Fibroblast of skin of back (primary cell): ENCODE measurements around the gene NWD2.
"Not testable (repeated sequence)": the region's sequence is repeated elsewhere in the genome, so short reads cannot be mapped to it uniquely, and the experiment has no call there.

Source experiments
- DNase-seq: peaks from one replicate; pipeline ENCODE4 v3.0.0-alpha.2; 2013

Gene NWD2

DNA sequence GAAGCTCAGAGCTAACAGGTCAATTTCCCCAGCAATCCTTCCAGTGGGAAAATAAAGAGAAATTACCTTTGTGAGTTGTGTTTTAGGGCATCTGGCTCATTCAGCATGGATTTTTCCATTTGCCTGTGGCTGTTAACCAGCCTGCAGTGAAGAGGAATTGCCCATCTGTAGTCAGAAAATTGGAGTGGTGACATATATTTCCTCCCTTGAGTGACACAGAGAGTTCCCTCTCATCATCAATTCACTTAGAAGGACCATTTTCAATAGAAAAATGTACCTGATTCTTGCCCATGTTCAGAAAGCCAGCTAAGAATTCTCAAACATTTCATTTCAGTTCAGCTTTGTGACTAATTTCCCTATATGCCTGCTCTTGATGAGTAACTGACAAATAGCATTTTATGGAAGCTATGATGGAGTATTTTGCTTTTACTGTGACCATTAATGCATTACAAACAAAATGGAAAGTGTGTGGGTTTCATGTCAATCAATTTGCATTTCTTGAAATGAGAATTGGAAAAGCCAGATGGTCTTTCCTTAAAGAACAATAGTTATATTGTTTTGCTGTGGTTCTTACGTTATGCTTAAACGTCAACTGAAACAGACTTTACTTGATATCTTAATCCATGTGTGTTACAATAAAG lies 155.8 kb downstream of the NWD2 start:
- DNase-seq: no peak

DNA sequence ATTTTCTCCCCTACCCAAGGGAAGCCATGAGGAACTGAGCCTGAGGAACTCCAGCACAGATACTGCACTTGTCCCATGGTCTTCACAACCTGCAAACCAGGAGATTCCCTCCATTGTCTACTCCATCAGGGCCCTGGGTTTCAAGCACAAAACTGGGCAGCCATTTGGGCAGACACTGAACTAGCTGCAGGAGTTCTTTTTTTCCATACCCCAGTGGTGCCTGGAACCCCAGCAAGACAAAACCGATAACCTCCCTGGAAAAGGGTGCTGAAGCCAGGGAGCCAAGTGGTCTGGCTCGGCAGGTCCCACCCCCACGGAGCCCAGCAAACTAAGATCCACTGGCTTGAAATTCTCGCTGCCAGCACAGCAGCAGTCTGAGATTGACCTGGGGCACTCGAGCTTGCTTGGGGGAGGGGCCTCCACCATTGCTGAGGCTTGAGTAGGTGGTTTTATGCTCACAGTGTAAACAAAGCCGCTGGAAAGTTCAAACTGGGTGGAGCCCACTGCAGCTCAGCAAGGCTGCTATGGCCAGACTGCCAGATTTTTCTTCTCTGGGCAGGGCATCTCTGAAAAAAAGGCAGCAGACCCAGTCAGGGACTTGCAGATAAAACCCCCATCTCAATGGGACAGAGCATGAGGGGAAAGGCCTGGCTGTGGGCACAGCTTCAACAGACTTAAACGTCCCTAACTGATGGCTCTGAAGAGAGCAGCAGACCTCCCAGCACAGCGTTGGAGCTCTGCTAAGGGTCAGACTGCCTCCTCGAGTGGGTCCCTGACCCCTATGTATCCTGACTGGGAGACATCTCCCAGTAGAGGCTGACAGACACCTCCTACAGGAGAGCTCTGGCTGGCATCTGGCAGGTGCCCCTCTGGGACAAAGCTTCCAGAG lies 163.6 kb downstream of the NWD2 start:
- not testable (repeated sequence) for DNase-seq

DNA sequence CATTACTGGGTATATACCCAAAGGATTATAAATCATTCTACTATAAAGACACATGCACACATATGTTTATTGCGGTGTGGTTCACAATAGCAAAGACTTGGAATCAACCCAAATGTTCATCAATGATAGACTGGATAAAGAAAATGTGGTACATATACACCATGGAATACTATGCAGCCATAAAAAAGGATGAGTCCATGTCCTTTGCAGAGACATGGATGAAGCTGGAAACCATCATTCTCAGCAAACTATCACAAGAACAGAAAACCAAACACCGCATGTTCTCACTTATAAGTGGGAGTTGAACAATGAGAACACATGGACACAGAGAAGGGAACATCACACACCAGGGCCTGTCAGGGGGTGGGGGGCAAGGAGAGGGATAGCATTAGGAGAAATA lies 169.1 kb downstream of the NWD2 start:
- not testable (repeated sequence) for DNase-seq

DNA sequence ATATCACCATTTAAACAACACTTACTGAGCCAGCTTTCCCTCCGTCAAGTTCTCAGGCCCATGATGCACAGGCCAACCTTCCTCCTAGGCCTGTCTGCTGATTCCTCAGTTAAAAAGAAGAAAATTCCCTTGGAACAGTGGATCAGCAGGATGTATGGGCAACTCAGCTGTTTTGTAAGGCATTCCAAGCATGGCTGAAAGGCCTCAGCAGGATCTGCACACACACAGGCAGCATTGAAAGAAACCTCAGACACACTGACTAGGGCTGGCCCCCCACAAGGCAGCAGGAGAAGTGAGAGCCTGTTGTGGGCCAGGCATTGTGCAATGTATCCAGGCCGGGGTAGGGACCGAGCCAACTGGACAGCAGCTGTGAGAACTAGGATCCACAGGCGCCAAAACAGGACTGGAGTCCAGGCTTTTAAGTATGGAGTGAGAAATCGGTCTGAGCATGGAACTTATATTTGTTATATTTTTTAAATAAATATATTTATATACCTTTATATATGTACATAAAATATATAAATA lies 171.4 kb downstream of the NWD2 start:
- DNase-seq: no peak

DNA sequence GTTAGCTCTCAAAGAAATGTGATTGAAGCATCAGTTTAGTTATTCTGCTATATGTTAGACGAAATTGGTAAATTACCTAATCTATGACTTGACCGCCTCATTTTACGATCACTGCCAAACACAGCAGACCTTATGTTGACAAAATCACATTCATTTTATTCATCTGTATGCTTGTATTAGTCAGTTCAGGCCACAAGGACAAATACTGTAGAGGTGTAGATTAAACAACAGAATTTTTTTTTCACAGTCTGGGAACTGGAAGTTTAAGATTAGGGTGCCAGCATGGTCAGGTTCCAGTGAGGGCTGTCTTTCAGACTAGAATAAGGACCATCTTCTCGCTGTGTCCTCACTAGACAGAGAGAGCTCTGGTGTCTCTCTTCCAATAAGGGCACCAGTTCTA lies 177.1 kb downstream of the NWD2 start:
- DNase-seq: no peak

DNA sequence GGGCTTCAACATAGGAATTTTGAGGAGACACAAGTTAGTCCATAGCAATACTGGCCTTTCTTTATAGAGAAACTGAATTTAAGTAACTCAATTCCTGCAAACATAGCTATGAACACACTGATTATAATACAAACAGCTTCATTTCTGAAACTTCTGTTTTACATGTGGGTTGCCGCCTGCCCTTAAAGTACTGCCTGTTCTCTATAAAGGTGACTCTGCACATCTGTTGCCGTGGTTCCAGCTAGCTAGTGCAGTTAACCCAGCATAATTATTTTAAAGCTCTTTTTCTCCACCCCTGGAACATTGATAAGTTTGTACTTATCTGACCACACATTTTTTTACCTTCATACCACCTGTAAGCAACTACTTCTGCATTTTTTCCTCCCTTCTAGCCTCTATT lies 177.6 kb downstream of the NWD2 start:
- DNase-seq: no peak

DNA sequence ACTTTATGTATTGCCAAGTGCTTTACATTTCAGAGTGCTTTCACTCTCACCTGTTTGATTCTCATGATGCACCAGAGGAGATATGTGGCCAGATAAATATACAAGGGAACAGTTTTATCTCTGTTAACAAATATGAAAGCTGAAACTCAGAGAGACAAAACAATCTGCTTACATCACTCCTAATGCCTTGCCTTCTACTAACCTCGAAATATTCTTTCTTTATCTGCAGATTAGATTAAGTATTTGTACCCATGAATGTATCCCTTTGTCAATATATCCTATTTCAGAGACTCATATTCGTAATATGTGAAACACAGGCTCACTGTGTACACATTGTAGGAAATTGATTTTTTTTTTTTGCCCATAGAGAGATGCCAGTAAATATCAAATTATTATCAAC lies 178.1 kb downstream of the NWD2 start:
- no peak for DNase-seq

DNA sequence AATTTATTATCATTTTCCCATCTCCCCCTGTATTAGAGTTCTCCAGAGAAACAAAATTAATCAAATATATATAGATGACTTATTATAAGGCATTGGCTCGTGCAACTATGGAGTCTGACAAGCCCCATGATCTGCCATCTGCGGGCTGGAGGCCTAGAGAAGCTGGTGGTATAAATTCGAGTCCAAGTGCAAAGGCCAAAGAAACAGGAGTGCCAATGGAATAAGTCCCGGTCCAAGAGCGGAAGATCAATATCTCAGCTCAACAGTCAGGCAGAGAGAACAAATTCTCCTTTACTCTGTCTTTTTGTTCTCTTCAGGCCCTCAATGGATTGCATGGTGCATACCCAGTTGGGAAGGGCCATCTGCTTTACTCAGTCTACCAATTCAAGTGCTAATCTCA lies 178.8 kb downstream of the NWD2 start:
- DNase-seq: no peak

DNA sequence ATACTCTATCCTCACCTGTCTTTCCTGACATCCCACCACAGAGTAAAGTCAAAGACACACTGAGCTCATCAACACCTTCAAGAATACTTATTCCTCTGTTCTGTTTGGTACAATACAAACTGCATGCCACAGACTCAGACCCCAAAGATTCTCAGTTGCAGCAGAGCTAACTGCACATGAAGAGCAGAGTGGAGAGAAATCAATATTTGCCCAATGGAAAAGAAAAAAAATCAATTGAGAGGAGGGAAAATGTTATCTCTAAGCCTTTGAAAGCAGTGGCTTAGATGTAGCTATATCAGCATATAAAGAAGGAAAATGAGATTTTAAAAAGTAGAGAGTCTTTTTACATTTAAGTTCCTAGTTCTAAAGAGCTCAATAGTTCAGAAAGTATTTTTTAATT lies 180.2 kb downstream of the NWD2 start:
- DNase-seq: no peak

DNA sequence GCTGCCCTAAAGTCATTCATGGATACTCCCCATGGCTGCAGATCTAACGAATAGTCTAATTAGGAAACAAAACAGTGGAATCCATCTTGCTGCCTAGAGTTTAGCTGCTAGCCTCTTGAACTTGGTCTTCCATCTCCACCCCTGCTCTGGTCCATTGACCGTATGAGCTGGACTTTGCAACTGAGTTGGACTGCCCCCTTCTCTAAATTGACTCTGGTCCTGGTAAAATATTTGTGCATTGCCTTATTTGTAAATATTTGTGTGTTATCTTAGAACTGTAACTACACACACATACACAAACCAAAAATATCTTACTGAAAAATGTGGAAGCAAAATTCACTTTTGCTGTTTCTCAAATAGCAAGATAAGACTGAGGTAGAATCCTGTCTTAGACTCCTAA lies 181.3 kb downstream of the NWD2 start:
- no peak for DNase-seq

DNA sequence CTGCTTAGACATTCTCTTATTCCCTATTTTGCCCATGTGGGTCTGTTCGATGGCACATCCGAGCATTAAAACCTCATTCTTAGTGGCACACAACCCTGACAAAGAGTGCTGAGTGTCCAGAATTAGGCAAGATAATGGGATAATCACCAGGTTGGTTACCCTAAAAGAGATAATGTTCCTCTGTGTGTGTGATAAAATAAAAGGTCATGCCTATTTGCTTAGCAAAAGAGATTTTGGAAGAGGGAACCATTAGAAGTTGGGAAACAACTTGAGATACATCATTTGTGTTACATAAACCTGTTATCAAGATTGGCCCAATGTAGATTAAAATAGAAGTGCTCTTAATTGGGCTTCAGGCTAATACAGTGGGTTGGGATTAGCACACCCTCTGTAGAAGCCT lies 182.7 kb downstream of the NWD2 start:
- DNase-seq: no peak

DNA sequence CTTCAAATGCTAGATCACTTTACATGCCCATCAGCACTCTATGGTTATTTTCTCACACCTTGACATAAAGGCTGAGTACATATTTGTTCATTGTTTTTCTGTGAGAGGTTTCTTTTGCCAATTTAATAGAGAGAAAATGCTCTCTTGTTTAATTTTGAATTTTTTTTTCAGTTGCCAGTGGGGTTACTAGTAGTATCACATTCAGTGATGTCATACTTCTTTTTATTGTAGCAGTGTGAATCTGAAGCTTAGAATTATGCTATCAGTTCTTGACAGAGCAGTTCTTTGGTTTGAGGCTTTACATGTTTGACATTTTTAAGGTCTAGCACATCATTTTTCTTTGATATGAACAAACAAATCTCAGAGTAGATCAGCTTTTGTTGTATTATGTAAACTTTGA lies 185.4 kb downstream of the NWD2 start:
- no peak for DNase-seq

DNA sequence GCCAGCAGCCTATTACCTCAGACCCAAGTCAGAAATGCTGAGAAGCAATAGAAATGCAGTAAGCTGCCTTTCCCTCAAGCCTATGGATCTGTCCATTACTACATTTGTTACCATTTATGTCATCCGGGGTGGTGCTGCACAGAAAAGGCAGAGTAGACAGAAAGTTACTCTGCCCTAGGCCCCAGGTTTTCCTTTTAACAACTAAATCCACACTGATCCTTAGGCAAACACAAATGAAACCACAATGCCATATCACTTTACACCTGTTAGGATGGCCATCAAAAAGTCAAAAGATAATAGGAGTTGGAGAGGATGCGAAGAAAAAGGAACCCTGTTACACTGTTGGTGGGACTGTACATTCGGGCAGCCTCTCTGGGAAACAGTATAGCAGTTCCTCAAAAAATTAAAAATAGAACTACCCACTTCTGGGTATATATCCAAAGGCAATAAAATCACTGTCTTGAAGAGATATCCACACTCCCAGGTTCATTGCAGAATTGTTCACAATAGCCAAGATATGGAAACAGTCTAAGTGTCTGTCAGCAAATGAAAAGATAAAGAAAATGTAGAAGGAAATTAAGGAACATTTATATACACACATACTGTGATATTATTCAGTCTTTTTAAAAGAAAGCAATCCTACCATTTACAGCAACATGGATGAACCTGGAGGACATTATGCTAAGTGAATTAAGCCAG lies 186.3 kb downstream of the NWD2 start:
- no peak for DNase-seq

DNA sequence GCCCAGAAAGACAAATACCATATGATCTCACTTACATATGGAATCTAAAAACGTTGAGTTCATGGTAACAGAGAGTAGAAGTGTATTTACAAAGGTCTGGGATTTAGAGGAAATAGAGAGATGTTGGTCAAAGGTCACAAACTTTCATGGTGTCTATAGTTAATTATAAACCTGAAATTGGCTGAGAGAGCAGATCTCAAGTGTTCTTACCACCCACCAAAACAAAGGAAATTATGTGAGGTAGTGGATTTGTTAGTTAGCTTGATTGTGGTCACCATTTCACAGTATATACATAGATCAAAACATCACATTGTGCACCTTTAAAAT lies 186.8 kb downstream of the NWD2 start:
- no peak for DNase-seq

DNA sequence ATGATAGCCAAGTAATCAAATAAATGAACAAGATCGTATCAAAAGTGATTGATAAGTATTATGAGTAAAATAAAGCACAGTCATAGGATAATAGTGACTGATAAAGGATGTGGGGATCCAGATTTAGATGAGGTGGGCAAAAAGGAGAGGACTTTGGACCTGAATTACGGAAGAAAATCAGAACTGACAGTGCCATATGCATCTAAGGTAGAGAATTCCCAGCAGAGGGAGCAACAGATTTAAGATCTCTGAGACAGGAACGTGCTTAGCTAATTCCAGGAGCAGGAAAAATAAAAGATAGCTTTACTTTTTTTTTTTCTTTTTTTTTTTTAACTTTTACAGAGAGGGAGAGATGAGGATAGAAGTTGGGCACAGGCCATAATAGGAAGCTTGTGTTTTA lies 189.9 kb downstream of the NWD2 start:
- no peak for DNase-seq

DNA sequence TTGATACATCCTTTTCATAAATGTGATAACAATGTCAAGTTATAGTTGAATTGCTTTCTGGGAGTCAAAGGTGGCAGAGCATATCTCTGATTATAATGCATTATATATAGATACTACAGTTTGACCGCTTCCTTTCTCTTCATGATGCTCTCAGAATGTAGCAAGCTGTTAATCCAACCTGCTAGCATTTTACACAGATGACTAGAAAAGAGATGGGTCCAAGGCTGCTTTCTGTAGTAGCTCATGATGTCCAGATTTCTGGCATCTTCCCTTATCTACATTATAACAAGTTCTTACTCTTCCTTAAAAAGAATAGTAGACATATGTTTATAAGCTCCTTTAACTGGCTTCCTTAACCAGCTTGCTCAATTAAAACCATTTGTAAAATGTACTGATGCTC lies 192.0 kb downstream of the NWD2 start:
- DNase-seq: no peak

DNA sequence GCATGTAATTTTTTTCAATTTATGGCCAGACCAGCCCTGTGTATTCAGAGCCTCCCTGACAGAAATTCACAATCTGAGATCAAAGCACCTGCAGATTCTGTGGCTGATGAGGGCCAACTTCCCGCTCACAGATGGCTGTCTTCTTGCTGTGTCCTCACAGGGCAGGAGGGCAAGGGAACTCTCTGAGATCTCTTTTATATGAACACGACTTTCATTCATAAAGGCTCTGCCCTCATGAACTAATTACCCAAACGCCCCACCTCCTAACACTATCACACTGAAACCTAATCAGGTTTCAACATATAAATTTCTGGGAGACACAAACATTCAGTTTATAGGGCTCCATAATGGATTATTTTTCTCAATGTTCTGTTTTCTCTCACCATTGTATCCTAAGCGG lies 192.6 kb downstream of the NWD2 start:
- DNase-seq: no peak

DNA sequence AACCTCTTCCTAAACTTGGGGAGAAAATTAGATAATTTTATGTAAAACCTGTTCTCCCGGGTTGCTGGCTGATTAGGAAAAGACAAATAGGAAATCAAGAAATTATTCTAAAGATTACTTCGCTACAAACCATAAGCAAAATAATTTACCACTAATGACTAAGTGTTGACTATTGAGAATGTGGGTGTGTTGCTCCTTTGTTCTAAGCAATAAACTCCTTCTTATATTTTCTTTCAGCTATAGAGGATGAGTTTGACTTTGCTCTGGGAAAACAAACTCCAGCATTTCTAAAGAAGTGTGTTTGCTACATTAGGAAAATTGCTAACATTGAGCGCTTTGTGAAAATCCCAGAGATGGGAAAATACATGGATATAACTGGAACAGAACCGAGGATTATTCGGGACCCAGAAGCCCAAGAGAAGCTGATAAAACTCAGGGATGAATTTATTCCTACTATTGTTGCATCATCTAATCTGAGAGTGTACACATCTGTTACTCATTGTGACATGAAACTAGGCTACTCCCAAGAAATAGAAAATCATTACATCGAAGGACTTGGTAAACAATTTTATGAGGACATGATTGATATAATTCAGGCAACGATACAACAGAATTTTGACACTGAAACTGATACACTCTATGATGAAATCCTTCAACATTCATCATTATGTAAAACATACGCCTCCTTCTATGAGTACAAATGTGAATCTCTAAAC lies 194.2 kb downstream of the NWD2 start:
- DNase-seq: no peak

DNA sequence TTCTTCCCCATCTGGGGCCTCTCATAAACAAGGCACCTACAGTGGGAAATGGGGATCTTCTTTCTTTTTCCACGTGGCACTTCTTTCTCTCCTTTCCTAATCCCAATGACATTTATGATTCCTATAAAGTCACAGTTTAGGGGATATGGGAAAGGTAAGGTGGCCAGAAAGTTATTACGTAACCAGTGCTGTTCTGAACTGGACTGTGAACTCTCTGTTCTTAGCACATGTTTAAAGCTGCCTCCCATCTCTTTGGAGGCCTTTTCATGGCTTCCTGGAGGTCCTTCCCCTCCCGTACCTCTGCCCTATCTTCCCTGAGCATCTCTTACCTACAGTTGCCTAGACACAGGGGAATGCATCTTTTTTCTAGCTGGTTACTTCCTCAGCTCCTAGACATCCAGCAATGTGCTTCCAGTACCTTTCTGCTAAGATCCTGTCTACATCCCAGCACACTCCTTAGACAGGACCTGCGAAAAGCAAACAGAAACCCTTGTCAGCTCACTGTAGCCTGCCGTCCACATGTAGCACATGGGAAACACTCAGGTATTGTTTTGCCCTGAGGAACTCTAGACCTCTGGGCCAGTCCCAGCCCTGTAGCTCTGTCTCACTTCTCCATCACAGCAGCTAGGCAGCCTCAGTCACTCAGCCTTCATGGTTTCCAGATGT lies 195.4 kb downstream of the NWD2 start:
- no peak for DNase-seq

DNA sequence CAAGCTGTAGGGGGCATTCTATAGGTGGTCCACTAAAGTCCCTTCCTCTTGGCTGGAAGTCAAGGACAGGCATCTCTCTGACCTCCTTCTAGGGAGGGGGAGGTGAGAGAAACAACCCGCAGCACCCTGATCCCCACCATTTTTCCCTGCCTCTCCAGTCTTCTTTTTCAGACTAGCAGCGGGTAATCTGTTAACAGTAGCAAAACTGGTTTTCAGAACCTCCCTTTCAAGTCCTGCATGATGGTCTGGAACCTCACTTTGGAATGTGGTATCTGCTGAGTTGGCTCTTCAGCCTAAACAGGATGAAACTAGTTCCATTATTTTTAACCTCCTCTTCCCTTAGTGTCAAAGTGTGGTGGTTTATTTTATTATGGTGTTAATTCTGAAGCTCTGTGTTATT lies 196.0 kb downstream of the NWD2 start:
- no peak for DNase-seq

DNA sequence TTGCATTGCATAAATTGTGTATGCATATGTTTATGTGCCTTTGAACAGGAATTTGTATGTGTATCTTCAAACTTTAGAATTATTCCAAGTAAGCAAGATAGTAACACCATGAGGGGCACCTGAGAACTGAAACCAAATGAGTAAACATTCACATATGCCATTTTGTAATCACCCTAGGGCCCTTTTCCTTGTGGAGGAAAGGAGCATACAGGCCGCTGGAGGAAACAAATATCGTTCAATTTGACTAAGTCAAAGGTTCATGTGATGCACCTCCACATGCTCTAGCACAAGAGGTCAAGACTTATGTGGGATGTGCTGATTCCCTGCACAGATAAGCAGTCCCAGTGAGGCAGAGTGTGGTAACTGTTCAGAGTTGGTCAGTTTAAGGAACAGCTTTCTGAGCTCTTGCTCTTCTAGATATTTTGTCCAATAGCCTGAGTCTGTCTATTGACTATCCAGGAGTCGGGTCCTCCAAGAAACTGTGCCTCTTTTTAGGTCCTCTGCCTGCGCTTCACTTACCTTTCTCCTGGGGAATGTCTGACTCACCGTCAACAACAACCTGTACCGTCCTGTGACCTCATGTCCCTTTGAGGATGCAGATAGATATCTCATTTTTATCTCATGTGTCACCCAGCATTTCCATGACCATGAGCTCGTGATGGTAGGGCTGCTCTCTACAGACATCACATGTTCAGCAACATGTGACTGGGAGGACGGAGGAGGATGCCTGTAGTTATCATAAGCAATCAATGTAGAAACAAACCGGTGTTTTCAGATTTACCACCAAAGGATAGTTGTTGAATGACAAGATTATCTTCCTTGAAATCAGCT lies 196.9 kb downstream of the NWD2 start:
- no peak for DNase-seq

DNA sequence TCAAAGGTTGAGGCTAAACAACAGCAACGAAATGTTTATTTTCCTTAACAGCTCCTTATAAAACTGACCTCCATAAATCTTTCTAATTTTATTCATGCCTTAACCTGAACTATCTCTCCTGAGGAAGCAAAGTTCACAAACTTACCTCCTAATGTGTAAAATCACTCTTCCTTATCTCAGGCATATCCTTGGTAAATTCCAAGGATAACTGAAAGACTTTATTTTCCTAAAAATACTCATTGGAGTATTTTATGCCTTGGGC lies 197.4 kb downstream of the NWD2 start:
- no peak for DNase-seq
